ENCODE results near the gene CABLES1.
"Not testable (repeated sequence)": the region's sequence is repeated elsewhere in the genome, so short reads cannot be mapped to it uniquely, and the experiment has no call there.

CABLES1 gene, protein sequence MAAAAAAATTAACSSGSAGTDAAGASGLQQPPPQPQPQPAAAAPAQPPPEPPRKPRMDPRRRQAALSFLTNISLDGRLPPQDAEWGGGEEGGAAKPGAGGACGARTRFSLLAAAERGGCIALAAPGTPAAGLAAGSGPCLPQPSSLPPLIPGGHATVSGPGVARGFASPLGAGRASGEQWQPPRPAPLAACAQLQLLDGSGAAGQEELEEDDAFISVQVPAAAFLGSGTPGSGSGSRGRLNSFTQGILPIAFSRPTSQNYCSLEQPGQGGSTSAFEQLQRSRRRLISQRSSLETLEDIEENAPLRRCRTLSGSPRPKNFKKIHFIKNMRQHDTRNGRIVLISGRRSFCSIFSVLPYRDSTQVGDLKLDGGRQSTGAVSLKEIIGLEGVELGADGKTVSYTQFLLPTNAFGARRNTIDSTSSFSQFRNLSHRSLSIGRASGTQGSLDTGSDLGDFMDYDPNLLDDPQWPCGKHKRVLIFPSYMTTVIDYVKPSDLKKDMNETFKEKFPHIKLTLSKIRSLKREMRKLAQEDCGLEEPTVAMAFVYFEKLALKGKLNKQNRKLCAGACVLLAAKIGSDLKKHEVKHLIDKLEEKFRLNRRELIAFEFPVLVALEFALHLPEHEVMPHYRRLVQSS

GRCh38 chr18:23134780-23135549 lies at the start of gene CABLES1:
Gene CABLES1, plus strand, starts transcription at chr18:23135485. Its CDS starts 278 bp downstream, at chr18:23135763.
- DNase-seq, result peak; percentile 64

GRCh38 chr18:23087352-23087751 lies 47.9 kb upstream of the CABLES1 start:
- no peak for DNase-seq

DNA sequence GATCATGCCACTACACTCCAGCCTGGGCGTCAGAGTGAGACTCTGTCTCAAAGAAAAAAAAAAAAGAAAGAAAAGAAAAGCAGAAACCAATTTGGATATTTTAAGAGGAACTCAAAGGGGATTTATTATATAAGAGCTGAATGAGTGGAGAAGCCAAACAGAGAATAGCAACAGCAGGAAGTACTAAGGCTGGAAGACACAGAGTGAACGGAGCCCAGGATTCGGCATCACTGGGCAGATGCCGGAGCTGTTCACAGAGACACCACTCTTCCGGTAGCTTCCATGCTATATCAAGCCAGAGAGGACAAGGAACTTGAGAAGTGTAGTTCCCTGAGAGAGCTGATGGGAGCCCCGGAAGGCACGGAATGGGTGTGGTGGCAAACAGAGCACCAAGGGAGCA lies 47.0 kb upstream of the CABLES1 start:
- no peak for DNase-seq

DNA sequence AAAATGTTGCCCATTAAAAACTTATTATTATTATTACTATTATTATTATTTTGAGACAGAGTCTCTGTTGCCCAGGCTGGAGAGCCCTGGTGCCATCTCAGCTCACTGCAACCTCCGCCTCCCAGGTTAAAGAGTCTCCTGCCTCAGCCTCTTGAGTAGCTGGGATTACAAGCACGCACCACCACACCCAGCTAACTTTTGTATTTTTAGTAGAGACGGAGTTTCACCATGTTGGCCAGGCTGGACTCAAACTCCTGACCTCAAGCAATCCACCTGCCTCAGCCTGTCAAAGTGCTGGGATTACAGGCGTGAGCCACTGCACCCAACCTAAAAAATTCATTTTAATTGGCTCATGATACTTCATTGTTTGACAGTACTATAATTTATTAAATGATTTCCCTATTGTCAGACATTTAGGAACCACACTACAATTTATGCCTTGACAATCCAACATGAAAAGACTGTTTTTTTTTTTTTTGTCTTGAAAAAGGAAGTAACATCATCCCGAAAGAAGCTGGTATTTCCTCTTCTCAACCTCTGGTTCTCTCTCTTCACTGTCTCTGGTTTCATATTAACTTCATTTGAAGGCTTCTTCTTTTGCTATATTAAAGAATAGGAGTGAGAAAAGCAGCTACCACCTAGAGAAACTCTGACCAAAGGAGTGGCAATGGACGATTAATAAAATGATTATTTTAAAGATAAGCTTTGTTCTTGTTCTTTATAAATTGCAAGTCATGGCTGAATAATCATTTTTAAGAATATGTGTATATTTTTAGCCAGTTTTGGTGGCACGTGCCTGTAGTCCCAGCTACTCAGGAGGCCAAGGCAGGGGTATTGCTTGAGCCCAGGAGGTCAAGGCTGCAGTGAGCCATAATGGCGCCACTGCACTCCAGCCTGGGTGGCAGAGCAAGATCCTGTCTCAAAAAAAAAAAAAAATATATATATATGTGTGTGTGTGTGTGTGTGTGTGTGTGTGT lies 44.0 kb upstream of the CABLES1 start:
- peak; percentile 37 for DNase-seq

- DNase-seq, result no peak
Measured at GRCh38 chr18:23092121-23092520, 43.2 kb upstream of the CABLES1 start.

DNA sequence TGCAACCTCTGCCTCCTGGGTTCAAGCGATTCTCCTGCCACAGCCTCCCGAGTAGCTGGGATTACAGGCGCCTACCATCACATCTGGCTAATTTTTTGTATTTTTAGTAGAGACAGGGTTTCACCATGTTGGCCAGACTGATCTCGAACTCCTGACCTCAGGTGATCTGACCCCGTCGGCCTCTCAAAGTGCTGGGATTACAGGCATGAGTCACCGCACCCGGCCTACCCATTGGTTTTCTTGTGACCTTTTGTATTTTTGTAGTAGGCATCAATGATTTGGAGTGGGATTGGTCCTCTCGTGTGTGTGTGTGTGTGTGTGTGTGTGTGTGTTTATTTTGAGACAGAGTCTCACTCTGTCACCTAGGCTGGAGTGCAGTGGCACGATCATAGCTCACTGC lies 42.2 kb upstream of the CABLES1 start:
- DNase-seq, result not testable (repeated sequence)

DNA sequence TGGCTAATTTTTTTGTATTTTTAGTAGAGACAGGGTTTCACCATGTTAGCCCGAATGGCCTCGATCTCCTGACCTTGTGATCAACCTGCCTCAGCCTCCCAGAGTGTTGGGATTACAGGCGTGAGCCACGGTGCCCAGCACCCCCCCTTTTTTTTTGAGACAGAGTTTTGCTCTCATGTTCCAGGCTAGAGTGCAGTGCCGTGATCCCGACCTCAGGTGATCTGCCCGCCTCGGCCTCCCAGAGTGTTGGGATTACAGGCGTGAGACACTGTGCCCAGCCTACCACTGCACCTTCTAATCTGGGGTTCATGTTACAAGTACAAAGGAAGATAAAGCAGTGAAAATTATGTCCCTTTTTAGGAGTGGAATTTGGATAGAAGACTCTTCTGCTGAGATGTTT lies 41.5 kb upstream of the CABLES1 start:
- DNase-seq, result no peak

GRCh38 chr18:23094411-23095190 lies 40.7 kb upstream of the CABLES1 start:
- DNase-seq, result no peak

DNA sequence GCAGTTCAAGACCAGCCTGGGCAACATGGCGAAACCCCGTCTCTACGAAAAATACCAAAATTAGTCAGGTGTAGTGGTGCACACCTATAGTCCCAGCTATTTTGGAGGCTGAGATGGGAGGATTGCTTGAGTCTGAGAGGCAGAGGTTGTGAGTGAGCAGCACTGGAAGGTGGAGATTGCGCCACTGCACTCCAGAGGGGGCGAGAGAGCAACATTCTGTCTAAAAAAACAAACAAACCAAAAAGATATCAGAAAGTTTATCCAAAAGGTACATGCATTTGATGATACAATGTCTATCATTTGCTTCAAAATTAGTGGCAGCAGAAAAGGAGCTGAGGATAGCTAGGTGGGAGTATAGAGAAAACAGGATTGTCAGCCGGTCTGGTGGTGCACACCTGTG lies 39.8 kb upstream of the CABLES1 start:
- no peak for DNase-seq

DNA sequence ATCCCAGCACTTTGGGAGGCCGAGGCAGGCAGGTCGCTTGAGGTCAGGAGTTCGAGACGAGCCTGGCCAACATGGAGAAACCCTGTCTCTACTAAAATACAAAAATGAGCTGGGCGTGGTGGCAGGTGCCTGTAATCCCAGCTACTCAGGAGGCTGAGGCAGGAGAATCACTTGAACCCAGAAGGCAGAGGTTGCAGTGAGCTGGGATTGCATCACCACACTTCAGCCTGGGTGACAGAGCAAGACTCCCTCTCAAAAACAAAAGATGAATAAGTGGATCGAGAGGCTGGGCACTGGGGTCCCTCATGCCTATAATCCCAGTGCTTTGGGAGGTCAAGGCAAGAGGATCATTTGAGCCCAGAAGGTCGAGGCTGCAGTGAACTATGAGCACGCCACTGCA lies 38.3 kb upstream of the CABLES1 start:
- DNase-seq, result not testable (repeated sequence)

- peak; percentile 22 for DNase-seq
Measured at GRCh38 chr18:23099621-23100020, 35.7 kb upstream of the CABLES1 start.

DNA sequence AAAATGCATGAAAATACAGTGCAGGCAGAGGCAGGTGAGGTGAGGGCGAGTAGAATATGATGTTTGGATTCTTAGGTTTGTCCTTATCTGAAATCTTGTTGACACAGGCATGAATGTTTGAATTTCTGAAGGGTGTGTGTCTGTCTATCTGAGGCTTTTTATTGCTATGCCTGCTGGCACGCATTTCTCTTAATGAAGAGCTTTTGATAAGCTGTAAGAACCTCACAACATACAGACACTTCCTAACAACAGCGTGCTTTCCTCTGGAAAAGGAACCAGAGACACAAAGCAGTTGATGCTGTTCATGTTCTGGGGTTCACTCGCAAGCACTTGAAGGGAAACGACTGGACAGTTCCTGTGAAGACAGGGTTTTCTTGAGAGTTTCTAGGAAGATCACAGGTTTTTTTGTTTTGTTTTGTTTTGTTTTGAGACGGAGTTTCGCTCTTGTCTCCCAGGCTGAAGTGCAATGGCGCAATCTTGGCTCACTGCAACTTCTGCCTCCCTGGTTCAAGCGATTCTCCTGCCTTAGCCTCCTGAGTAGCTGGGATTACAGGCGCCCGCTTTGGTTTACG lies 33.3 kb upstream of the CABLES1 start:
- DNase-seq, result no peak

GRCh38 chr18:23102493-23103261 lies 32.6 kb upstream of the CABLES1 start:
- DNase-seq, result no peak

- DNase-seq, result no peak
Measured at GRCh38 chr18:23103449-23103848, 31.8 kb upstream of the CABLES1 start.

- no peak for DNase-seq
Measured at GRCh38 chr18:23105030-23105429, 30.3 kb upstream of the CABLES1 start.

GRCh38 chr18:23105581-23106219 lies 29.6 kb upstream of the CABLES1 start:
- DNase-seq, result no peak

- DNase-seq, result peak; percentile 98
Measured at GRCh38 chr18:23106575-23106974, 28.7 kb upstream of the CABLES1 start.

DNA sequence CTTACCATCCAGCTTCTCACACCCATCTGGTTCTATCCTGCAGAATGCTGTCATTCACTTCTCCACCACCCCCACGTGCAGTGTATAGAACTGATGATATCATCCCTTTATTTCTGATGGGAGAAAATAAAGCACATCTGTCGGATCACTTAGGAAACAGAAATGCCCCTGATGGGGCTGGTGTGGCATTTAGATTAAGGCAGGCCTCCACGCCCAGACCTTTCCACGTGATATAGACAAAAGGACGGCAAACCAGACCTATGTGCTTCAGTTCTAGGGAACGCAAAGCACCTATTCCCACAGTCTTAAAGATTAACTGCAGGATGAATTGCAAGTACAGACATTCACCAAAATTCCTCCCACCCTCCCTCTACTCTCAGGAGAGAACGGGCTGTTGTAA lies 27.6 kb upstream of the CABLES1 start:
- no peak for DNase-seq

DNA sequence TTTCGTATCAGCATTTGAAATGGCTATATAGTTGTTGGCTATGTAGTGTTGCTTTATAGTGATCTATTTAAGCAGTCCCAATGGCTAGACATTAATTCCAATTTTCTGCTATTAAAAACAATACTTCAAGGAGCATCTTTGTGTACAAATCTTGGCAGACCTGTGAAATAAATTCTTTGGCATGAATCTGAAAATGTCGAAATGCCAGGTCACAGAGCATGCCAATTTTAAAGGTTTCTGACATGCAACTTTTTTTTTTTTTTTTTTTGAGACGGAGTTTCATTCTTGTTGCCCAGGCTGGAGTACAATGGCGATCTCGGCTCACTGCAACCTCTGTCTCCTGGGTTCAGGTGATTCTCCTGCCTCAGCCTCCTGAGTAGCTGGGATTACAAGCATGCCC lies 26.8 kb upstream of the CABLES1 start:
- no peak for DNase-seq

DNA sequence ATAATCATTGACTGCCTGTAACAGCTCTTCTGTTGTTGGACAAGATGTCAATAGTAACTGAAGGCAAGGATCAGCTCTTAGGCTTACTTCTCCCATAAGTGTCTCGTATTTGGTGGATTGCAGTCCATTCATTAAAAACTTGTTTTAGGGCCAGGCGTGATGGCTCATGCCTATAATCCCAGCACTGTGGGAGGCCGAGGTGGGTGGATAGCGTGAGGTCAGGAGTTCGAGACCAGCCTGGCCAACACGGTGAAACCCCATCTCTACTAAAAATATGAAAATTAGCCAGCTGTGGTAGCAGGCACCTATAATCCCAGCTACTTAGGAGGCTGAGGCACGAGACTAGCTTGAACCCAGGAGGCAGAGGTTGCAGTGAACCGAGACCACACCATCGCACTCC lies 26.1 kb upstream of the CABLES1 start:
- not testable (repeated sequence) for DNase-seq
